Measurements from ENCODE around the gene SFRP4. TPM values are rescaled to one million over a fixed set of nuclear protein-coding genes. Genes with fewer than 3 reads are reported as not detected.

Gene SFRP4
- total RNA-seq, 1 experiment from 2014 or later = not detected

- no peaks in the 10 kb centered on the region for H3K9me3 ChIP-seq (ENCODE audit: control insufficient read depth, low read depth, low read length)
- no peak overlapping the region for H3K27ac Mint-ChIP-seq
- no peak overlapping the region for H3K14ac ChIP-seq (ENCODE audit: insufficient read depth, low read length)
- no peak overlapping the region for H3K27ac ChIP-seq (ENCODE audit: insufficient read length, low read depth, low read length)
- peaks cover 8 to 11% of the 10 kb centered on the region in 2 experiments for H3K4me1 Mint-ChIP-seq
- no peak overlapping the region for H2BK5ac ChIP-seq (ENCODE audit: insufficient read length, low read length)
- H3K27me3 ChIP-seq (ENCODE audit: insufficient read depth, low read length) = peaks cover 12% of the 10 kb centered on the region; the same call in 1 of the 2 replicates
- no peak overlapping the region for H3K56ac ChIP-seq (ENCODE audit: insufficient read length, low read depth, low read length)
- no peak overlapping the region for H3T11ph ChIP-seq (ENCODE audit: low read length)
- no peak for DNase-seq
- H4K8ac ChIP-seq (replicated peaks; ENCODE audit: insufficient read length, low read depth, low read length) = no peak overlapping the region
- no peaks in the 10 kb centered on the region for H4K20me1 ChIP-seq (ENCODE audit: control insufficient read depth, insufficient read depth, insufficient read length)
- H2BK12ac ChIP-seq (ENCODE audit: insufficient read length, low read depth, low read length) = no peak overlapping the region
- H3K4ac ChIP-seq (ENCODE audit: low read depth, low read length) = no peak overlapping the region
- no peak overlapping the region for H2BK20ac ChIP-seq (ENCODE audit: low read depth, low read length, poor library complexity, severe bottlenecking)
- no peak overlapping the region for H2AFZ ChIP-seq (ENCODE audit: low read length)
- no peak overlapping the region for H4K5ac ChIP-seq (ENCODE audit: insufficient read length, low read depth, low read length)
- H3K27me3 Mint-ChIP-seq (ENCODE audit: low read depth) = peaks cover 46% of the 10 kb centered on the region
- H3K79me1 ChIP-seq (ENCODE audit: insufficient read depth, low read depth, low read length, poor library complexity, severe bottlenecking) = no peaks in the 10 kb centered on the region
- no peak for TF ChIP-seq CTCF (conservative IDR thresholded peaks at IDR 0.05)
- H2BK15ac ChIP-seq (ENCODE audit: low read depth, low read length) = no peak overlapping the region
- H2BK120ac ChIP-seq (ENCODE audit: low read depth, low read length, poor library complexity, severe bottlenecking) = no peak overlapping the region
- no peak overlapping the region for H4K91ac ChIP-seq (ENCODE audit: insufficient read length, low read depth, low read length)
- no peaks in the 10 kb centered on the region for H3K4me1 ChIP-seq (ENCODE audit: insufficient read depth, low read length)
- no peak overlapping the region for H3K4me3 Mint-ChIP-seq
- H3K23ac ChIP-seq (ENCODE audit: insufficient read length, low read depth, low read length) = no peak overlapping the region
- H3K4me2 ChIP-seq (ENCODE audit: insufficient read depth, insufficient read length, low read length) = no peak overlapping the region
- no peaks in the 10 kb centered on the region for H3K79me2 ChIP-seq (ENCODE audit: insufficient read depth, low read length)
- no peak overlapping the region for H3K18ac ChIP-seq (ENCODE audit: insufficient read length, low read depth, low read length)
- WGBS (ENCODE audit: extremely low coverage, insufficient read length, low lambda C conversion rate) = no CpG with 5 or more reads among the region's 2 CpGs
- no peak overlapping the region for H2AK5ac ChIP-seq (ENCODE audit: insufficient read length, low read length)
- H3K23me2 ChIP-seq (ENCODE audit: insufficient read length, low read depth, low read length, poor library complexity, severe bottlenecking) = peaks cover 8% of the 10 kb centered on the region
- no peaks in the 10 kb centered on the region for H3K36me3 Mint-ChIP-seq (ENCODE audit: insufficient read depth in 1 of 3, low read depth in 3 of 3)
- H3K9ac ChIP-seq (ENCODE audit: extremely low read depth, insufficient read length, low read length) = no peak overlapping the region
- no peaks in the 10 kb centered on the region for H3K9me3 Mint-ChIP-seq
Measured at GRCh38 chr7:37912756-37913155, 3.9 kb downstream of the SFRP4 start.
